Activated T-helper 1 cell treated with anti-CD3 and anti-CD28 coated beads, Interleukin-12 subunit alpha, Interleukin-12 subunit beta, Interleukin-2, Interleukin-4 antibody, amounts not matched to agents 30 ng/mL and 10 ng/mL and 1 ng/mL, durations not matched to agents 14 hours and 24 hours and 36 hours (primary cell): ENCODE results near the gene AZIN2. TPM values are rescaled to one million over a fixed set of nuclear protein-coding genes. Genes with fewer than 3 reads are reported as not detected.
A peak's percentile ranks its signal among the peaks of the same experiment; 100 is the strongest.
"Not testable (repeated sequence)": the region's sequence is repeated elsewhere in the genome, so short reads cannot be mapped to it uniquely, and the experiment has no call there.

Experiments
- DNase-seq: peaks from one replicate; pipeline ENCODE4 v3.0.0; 2021; ENCODE audit warnings: low spot score
- H3K27ac Mint-ChIP-seq: one replicate; pipeline ENCODE4 v1.8.0; 2021; ENCODE audit warnings: mild to moderate bottlenecking, mixed read lengths
- H3K27me3 Mint-ChIP-seq: one replicate; pipeline ENCODE4 v1.8.0; 2022; ENCODE audit warnings: mild to moderate bottlenecking, moderate library complexity, mixed read lengths; ENCODE audit not compliant: insufficient read depth
- H3K36me3 Mint-ChIP-seq: one replicate; pipeline ENCODE4 v1.8.0; 2021; ENCODE audit warnings: low read depth, mixed read lengths
- H3K4me1 Mint-ChIP-seq: one replicate; pipeline ENCODE4 v1.8.0; 2021; ENCODE audit warnings: low read depth, mixed read lengths
- H3K4me3 Mint-ChIP-seq: one replicate; pipeline ENCODE4 v1.8.0; 2021; ENCODE audit warnings: mild to moderate bottlenecking, moderate library complexity, mixed read lengths
- H3K9me3 Mint-ChIP-seq: one replicate; pipeline ENCODE4 v1.8.0; 2021; ENCODE audit warnings: mixed read lengths
- intact Hi-C: fragments of 100-400 bp; cut with micrococcal nuclease; formaldehyde crosslinking; loops from one replicate; pipeline ENCODE4 v1.15.1; 2024
- total RNA-seq: library from RNA; stranded (reverse); gene quantifications from 2 replicates; pipeline ENCODE4 v1.2.3, GENCODE V29; 2022

The AZIN2 gene
- total RNA-seq, 1 donor from 2014 or later = 1.4 TPM

GRCh38 chr1:33046234-33046633 lies 34.7 kb upstream of the AZIN2 start:
- peaks cover 28% of the 10 kb centered on the region for H3K4me1 Mint-ChIP-seq
- H3K4me3 Mint-ChIP-seq, H3K36me3 Mint-ChIP-seq, H3K9me3 Mint-ChIP-seq, intact Hi-C loops, DNase-seq: not testable (repeated sequence)
- peak overlapping the region; percentile 6 for H3K27ac Mint-ChIP-seq
- peaks cover 12% of the 10 kb centered on the region for H3K27me3 Mint-ChIP-seq

DNA sequence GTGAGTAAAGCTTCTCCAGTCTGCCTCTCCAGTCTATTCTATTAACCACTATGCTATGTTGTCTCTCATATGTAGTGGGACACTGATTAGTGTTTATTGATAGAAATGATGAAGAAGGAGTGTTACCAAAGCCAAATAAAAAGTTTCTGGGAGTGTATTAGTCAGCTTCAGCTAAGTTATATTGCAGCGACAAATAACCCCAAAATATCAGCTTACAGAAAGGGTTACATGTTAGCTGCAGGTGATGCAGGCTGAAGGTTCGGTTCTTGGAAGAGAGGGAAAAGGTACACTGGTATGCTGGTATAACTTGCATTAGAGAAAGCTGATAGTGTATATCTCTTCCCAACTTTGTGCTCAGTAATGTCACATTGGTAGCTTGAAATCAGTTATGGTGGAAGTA lies 33.7 kb upstream of the AZIN2 start:
- H3K4me1 Mint-ChIP-seq = peaks cover 28% of the 10 kb centered on the region
- H3K36me3 Mint-ChIP-seq = peaks cover 3% of the 10 kb centered on the region
- DNase-seq = no peak
- intact Hi-C loops = no loop called here
- no peak overlapping the region for H3K27ac Mint-ChIP-seq
- H3K9me3 Mint-ChIP-seq = no peaks in the 10 kb centered on the region
- peaks cover 12% of the 10 kb centered on the region for H3K27me3 Mint-ChIP-seq
- H3K4me3 Mint-ChIP-seq = no peak overlapping the region

DNA sequence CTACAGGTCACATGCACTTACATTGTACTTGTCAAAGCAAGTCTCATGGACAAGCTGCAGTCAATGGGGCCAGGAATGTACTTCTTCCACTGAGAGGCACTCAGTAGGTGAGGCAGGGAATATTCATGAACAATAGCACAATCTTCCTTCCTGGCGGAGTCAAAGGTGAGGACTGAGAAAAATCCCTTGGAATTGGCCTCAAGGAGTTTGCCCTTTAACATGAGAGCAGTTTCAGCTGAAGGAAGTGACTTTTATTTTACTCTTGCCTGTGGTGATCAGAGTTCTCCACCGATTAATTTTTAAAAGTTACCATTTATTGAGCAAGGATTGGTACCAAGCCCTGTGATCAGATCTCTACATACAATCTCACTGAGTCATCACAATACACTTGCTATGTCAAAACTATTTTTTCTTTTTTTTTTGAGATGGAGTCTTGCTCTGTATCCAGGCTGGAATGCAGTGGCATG lies 33.1 kb upstream of the AZIN2 start:
- no peak for DNase-seq
- H3K4me3 Mint-ChIP-seq = no peak overlapping the region
- peaks cover 12% of the 10 kb centered on the region for H3K27me3 Mint-ChIP-seq
- no peaks in the 10 kb centered on the region for H3K9me3 Mint-ChIP-seq
- peaks cover 28% of the 10 kb centered on the region for H3K4me1 Mint-ChIP-seq
- H3K36me3 Mint-ChIP-seq = peaks cover 2% of the 10 kb centered on the region
- H3K27ac Mint-ChIP-seq = no peak overlapping the region
- intact Hi-C loops = no loop called here

GRCh38 chr1:33048426-33048825 lies 32.5 kb upstream of the AZIN2 start:
- Mint-ChIP-seq H3K4me3 (no peak overlapping the region), H3K36me3 (peaks cover 2% of the 10 kb centered on the region), H3K27ac (no peak overlapping the region), H3K9me3 (no peaks in the 10 kb centered on the region), H3K4me1 (peaks cover 28% of the 10 kb centered on the region), H3K27me3 (peaks cover 12% of the 10 kb centered on the region)
- intact Hi-C loops = no loop called here
- no peak for DNase-seq

GRCh38 chr1:33049371-33049770 lies 31.6 kb upstream of the AZIN2 start:
- Mint-ChIP-seq H3K27ac (no peak overlapping the region), H3K9me3 (no peaks in the 10 kb centered on the region), H3K27me3 (peaks cover 12% of the 10 kb centered on the region), H3K4me1 (peaks cover 28% of the 10 kb centered on the region), H3K4me3 (no peak overlapping the region), H3K36me3 (peaks cover 2% of the 10 kb centered on the region)
- intact Hi-C loops = no loop called here
- no peak for DNase-seq

DNA sequence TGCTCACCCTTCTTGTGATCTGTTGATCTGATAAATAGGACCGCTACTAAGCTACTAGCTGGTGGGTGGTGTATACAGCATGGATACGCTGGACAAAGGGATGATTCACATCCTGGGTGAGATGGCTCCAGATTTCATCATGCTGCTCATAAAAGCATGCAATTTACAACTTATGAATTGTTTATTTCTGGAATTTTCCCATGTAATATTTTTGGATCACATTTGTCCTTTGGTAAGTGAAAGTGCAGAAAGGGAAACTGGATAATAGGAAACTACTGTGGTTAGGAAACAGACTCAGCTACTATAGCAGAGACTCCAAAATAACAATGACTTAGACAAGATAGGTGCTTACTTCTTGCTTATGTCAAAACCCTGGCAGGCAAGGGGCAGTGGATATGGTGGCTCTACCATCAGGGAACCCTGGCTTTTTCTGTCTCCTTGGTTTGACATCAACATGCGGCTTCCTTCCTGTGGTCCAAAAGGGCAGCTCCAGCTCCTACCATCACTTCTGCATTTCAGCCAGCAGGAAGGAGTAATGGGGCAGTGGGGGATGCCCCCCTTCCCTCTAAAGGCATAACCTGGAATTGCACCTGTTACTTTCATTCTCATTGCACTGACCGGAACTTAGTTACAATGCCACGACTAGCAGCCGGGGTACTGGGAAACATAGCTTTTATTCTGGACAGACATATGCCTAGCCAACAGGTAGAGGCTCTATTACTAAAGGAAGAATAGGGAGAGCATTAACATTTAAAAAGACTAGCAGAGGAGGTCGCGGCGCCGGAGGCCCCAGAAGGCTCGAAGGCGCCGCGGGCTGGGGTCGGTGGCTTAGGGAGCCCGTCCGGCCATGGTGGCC lies 30.5 kb upstream of the AZIN2 start:
- H3K4me3 Mint-ChIP-seq = no peak overlapping the region
- no peak for DNase-seq
- H3K27ac Mint-ChIP-seq = peak overlapping the region; percentile 18
- H3K36me3 Mint-ChIP-seq = peaks cover 2% of the 10 kb centered on the region
- H3K4me1 Mint-ChIP-seq = peaks cover 34% of the 10 kb centered on the region
- intact Hi-C loops = no loop called here
- peaks cover 11% of the 10 kb centered on the region for H3K27me3 Mint-ChIP-seq
- H3K9me3 Mint-ChIP-seq = no peaks in the 10 kb centered on the region

DNA sequence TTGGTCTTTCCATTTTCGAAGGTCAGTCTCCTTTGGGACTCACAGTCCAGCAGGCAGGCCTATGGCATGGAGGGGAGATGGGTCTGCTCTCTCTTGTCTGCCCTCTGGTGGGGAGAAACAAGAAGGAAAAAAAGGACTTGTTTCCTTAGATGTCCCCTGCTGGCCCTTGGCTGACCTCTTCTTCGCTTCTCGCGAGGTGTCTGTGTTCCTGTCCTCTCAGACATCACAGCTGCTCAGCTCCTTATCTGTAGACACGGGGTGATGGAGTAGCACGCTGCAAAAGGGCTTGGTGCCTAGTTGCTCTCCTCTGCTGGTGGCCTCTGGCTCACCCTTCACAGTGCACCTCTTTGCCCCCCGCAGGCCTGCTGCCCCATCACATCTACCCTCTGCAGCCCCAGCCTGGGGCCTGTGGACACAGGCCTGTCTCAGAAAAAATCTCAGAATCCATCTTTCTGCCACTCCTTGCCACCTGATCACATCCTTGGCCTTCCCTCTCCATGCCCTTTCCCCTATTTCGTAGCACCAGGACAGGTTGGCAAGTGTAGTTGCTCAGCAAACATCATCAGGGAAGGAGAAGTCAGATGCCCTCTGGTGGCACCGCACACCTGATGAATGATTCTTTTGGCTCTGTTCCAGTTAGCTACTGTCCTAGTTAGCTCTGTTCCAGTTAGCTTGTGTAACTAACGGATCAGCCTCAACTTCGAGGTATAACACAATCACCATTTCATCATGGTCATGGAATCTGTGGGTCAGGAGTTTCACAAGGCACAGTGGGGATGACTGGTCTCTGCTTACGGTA lies 25.5 kb upstream of the AZIN2 start:
- H3K4me3 Mint-ChIP-seq = no peak overlapping the region
- DNase-seq = peak; percentile 12
- H3K27me3 Mint-ChIP-seq = peaks cover 5% of the 10 kb centered on the region
- peaks cover 14% of the 10 kb centered on the region for H3K4me1 Mint-ChIP-seq
- peaks cover 5% of the 10 kb centered on the region for H3K9me3 Mint-ChIP-seq
- intact Hi-C loops = loop anchor here (1.0 kb wide), 2 partner anchors 31 to 122 kb away; no protein-coding TSS in a partner anchor
- peaks cover 4% of the 10 kb centered on the region for H3K36me3 Mint-ChIP-seq
- no peak overlapping the region for H3K27ac Mint-ChIP-seq

DNA sequence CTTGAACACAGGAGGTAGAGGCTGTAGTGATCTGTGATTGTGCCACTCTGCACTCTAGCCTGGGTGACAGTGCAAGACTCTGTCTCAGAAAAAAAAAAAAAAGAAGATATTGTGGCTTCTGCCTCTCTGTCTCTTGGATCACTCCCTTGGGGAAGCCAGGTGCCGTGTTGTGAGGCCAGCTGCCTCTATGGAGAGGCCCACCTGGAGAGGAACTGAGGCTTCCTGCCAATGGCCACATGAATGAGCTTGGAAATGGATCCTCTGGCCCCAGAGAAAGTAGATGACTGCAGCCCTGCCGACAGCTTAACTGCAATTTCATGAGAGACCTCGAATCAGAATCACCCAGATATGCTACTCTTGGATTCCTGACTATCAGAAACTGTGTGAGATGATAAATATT lies 24.5 kb upstream of the AZIN2 start:
- Mint-ChIP-seq H3K4me3 (no peak overlapping the region), H3K9me3 (peaks cover 5% of the 10 kb centered on the region), H3K27ac (no peak overlapping the region), H3K36me3 (peaks cover 2% of the 10 kb centered on the region), H3K4me1 (peaks cover 9% of the 10 kb centered on the region), H3K27me3 (peaks cover 3% of the 10 kb centered on the region)
- no peak for DNase-seq
- intact Hi-C loops = no loop called here

- Mint-ChIP-seq H3K27me3 (peaks cover 3% of the 10 kb centered on the region), H3K4me3 (no peak overlapping the region), H3K4me1 (peaks cover 9% of the 10 kb centered on the region), H3K27ac (no peak overlapping the region), H3K9me3 (peaks cover 10% of the 10 kb centered on the region), H3K36me3 (peaks cover 2% of the 10 kb centered on the region)
- intact Hi-C loops = no loop called here
- no peak for DNase-seq
These were observed 23.9 kb upstream of the AZIN2 start for GRCh38 chr1:33057095-33057494.

- Mint-ChIP-seq H3K4me1 (peaks cover 2% of the 10 kb centered on the region), H3K27me3 (peaks cover 9% of the 10 kb centered on the region), H3K4me3 (no peak overlapping the region), H3K36me3 (peaks cover 7% of the 10 kb centered on the region), H3K9me3 (peaks cover 42% of the 10 kb centered on the region), H3K27ac (no peak overlapping the region)
- intact Hi-C loops = no loop called here
- DNase-seq = no peak
These were observed 20.3 kb upstream of the AZIN2 start for GRCh38 chr1:33060579-33061083.

DNA sequence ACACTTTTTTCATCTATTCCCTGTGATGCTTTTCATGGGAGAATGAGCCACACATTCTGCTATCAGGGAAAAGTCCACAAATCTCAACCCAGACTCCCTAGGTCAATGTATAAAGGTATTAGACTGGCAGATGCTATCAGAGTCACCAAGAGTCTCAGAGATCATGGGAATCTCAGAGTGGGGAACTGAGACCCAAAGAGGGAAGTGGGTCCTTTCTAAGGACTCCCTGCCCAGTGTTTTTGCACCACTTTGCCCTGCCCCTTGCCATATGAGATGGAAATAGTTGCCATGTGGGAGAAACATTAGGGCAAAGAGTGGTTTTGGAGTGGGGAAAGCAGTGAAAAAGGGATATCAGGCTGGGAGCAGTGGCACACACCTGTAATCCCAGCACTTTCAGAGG lies 19.1 kb upstream of the AZIN2 start:
- intact Hi-C loops = no loop called here
- H3K4me1 Mint-ChIP-seq = no peaks in the 10 kb centered on the region
- peaks cover 54% of the 10 kb centered on the region for H3K9me3 Mint-ChIP-seq
- DNase-seq = no peak
- H3K36me3 Mint-ChIP-seq = peaks cover 7% of the 10 kb centered on the region
- H3K4me3 Mint-ChIP-seq = no peak overlapping the region
- H3K27ac Mint-ChIP-seq = no peak overlapping the region
- peaks cover 14% of the 10 kb centered on the region for H3K27me3 Mint-ChIP-seq

- DNase-seq, H3K27ac Mint-ChIP-seq, intact Hi-C loops, H3K4me3 Mint-ChIP-seq, H3K4me1 Mint-ChIP-seq, H3K36me3 Mint-ChIP-seq: not testable (repeated sequence)
- H3K9me3 Mint-ChIP-seq = peaks cover 63% of the 10 kb centered on the region
- H3K27me3 Mint-ChIP-seq = peaks cover 19% of the 10 kb centered on the region
These were observed 16.7 kb upstream of the AZIN2 start for GRCh38 chr1:33064284-33064683.

GRCh38 chr1:33065301-33065700 lies 15.7 kb upstream of the AZIN2 start:
- peaks cover 9% of the 10 kb centered on the region for H3K36me3 Mint-ChIP-seq
- H3K4me3 Mint-ChIP-seq = no peak overlapping the region
- H3K4me1 Mint-ChIP-seq = no peaks in the 10 kb centered on the region
- DNase-seq = no peak
- no peak overlapping the region for H3K27ac Mint-ChIP-seq
- H3K9me3 Mint-ChIP-seq = peaks cover 63% of the 10 kb centered on the region
- intact Hi-C loops = no loop called here
- peaks cover 28% of the 10 kb centered on the region for H3K27me3 Mint-ChIP-seq
